ENCODE measurements around the gene IL20RB. TPM values are rescaled to one million over a fixed set of nuclear protein-coding genes. Genes with fewer than 3 reads are reported as not detected.

The IL20RB gene
- total and polyA plus RNA-seq, 9 donors = 0.35 to 1.7 (median 0.60) TPM

DNA sequence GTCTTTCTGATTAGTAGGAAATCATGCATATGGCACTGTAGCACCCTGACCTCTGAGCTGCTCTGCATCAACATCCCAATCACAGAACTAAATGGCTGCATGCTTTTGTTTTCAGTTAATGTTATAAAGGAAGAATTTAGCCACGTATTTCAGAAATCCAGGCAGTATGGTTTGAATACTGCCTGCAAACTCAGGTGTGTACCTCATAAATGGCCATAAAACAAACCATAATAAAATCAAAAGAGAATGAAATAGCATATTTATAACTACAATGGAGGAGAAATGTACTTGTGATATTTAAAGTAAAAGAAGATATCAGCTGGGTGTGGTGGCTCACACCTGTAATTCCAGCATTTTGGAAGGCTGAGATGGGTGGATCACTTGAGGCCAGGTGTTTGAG, 94.5 kb downstream of the IL20RB start:
- H3K4me3 ChIP-seq = no peak overlapping the region
- 46 to 59% (median 50%) methylated on average over 1 of the region's 1 CpG for WGBS, 3 donors
- no peaks in the 10 kb centered on the region for H3K9me3 ChIP-seq
- no peak for DNase-seq
- H3K27ac ChIP-seq = no peak overlapping the region
- intact Hi-C loops (cut with DNase I) = no loop called here
- TF ChIP-seq, protein P1, sequence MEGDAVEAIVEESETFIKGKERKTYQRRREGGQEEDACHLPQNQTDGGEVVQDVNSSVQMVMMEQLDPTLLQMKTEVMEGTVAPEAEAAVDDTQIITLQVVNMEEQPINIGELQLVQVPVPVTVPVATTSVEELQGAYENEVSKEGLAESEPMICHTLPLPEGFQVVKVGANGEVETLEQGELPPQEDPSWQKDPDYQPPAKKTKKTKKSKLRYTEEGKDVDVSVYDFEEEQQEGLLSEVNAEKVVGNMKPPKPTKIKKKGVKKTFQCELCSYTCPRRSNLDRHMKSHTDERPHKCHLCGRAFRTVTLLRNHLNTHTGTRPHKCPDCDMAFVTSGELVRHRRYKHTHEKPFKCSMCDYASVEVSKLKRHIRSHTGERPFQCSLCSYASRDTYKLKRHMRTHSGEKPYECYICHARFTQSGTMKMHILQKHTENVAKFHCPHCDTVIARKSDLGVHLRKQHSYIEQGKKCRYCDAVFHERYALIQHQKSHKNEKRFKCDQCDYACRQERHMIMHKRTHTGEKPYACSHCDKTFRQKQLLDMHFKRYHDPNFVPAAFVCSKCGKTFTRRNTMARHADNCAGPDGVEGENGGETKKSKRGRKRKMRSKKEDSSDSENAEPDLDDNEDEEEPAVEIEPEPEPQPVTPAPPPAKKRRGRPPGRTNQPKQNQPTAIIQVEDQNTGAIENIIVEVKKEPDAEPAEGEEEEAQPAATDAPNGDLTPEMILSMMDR (IDR thresholded peaks at IDR 0.05) = no peak
- TF ChIP-seq POLR2A (IDR thresholded peaks at IDR 0.05) = no peak
- TF ChIP-seq EP300 (IDR thresholded peaks at IDR 0.05) = no peak
- no peaks in the 10 kb centered on the region for H3K36me3 ChIP-seq
- no peaks in the 10 kb centered on the region for H3K27me3 ChIP-seq
- no peaks in the 10 kb centered on the region for H3K4me1 ChIP-seq (ENCODE audit: insufficient read depth)

Other genes with a start within 250 kb of the IL20RB start
- gene STAG1, start 205.6 kb upstream of the IL20RB start, total RNA-seq = 10 to 100 TPM; 39.1 to 66.3 (median 57.5) TPM
- 10 to 100 TPM; 18.7 to 19.4 TPM for gene STAG1, start 205.6 kb upstream of the IL20RB start, polyA plus RNA-seq
- 1 to 10 TPM; 2.3 to 7.7 (median 4.1) TPM for gene SLC35G2, start 138.9 kb upstream of the IL20RB start, total RNA-seq
- 1 to 10 TPM; 5.0 to 9.5 TPM for gene SLC35G2, start 138.9 kb upstream of the IL20RB start, polyA plus RNA-seq
- gene NCK1, start 95.8 kb upstream of the IL20RB start, total RNA-seq = 10 to 100 TPM; 35.8 to 49.4 (median 36.2) TPM
- gene NCK1, start 95.8 kb upstream of the IL20RB start, polyA plus RNA-seq = 10 to 100 TPM; 27.6 TPM